ENCODE results near the gene VPS36.
A peak's percentile ranks its signal among the peaks of the same experiment; 100 is the strongest.

Gene VPS36

GRCh38 chr13:52459668-52460067, 9.2 kb upstream of the VPS36 start:
- Histone ChIP-seq H3K9ac (ENCODE audit: low read length in 5 of 5) (no peak overlapping the region), H3K36me3 (ENCODE audit: control insufficient read depth in 5 of 5, insufficient read depth in 5 of 5, low read length in 5 of 5) (peaks cover 12 to 28% (median 17%) of the 10 kb centered on the region in 5 donors), H3K27ac (ENCODE audit: low read depth, low read length) (no peak overlapping the region), H3K4me3 (ENCODE audit: low read depth in 1 of 5, low read length in 5 of 5) (no peak overlapping the region), H3K27me3 (ENCODE audit: control insufficient read depth in 5 of 5, insufficient read depth in 4 of 5, low read length in 5 of 5) (no peaks in the 10 kb centered on the region), H3K4me1 (ENCODE audit: control insufficient read depth in 5 of 5, insufficient read depth in 5 of 5, low read length in 5 of 5) (peaks cover 0 to 15% (median 12%) of the 10 kb centered on the region in 5 donors), H3K9me3 (ENCODE audit: control insufficient read depth in 5 of 5, low read length in 5 of 5) (no peaks in the 10 kb centered on the region)

DNA sequence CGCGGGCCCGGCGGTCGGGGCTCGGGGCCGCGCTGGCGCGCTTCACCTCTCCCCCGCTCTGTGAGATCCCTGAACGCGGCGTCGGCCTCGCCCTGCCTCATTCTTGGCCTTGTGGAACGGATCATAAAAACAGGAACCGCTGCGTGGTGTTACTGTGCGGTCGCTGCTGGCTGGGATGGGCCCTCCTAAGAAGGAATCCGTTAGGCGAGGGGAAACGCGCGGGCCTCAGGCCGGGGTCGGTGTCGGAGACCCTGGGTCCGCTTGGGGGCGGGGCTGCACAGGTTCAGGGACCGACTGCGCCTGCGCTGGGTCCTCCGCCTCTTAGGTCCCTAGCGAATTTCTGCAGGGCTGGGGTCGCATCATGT, 5.2 kb upstream of the VPS36 start:
- Histone ChIP-seq H3K9me3 (ENCODE audit: control insufficient read depth in 5 of 5, low read length in 5 of 5) (no peaks in the 10 kb centered on the region), H3K27me3 (ENCODE audit: control insufficient read depth in 5 of 5, insufficient read depth in 4 of 5, low read length in 5 of 5) (no peaks in the 10 kb centered on the region), H3K4me3 (ENCODE audit: low read depth in 1 of 5, low read length in 5 of 5) (peak overlapping the region; percentile 75 to 93 (median 91)), H3K27ac (ENCODE audit: low read depth, low read length) (peak overlapping the region; percentile 76), H3K4me1 (ENCODE audit: control insufficient read depth in 5 of 5, insufficient read depth in 5 of 5, low read length in 5 of 5) (peaks cover 1 to 24% (median 21%) of the 10 kb centered on the region in 5 donors), H3K9ac (ENCODE audit: low read length in 5 of 5) (peak overlapping the region in 4 of 5 donors; percentile 67 to 83 (median 81)), H3K36me3 (ENCODE audit: control insufficient read depth in 5 of 5, insufficient read depth in 5 of 5, low read length in 5 of 5) (peaks cover 0 to under 1% (median 0%) of the 10 kb centered on the region in 5 donors)

DNA sequence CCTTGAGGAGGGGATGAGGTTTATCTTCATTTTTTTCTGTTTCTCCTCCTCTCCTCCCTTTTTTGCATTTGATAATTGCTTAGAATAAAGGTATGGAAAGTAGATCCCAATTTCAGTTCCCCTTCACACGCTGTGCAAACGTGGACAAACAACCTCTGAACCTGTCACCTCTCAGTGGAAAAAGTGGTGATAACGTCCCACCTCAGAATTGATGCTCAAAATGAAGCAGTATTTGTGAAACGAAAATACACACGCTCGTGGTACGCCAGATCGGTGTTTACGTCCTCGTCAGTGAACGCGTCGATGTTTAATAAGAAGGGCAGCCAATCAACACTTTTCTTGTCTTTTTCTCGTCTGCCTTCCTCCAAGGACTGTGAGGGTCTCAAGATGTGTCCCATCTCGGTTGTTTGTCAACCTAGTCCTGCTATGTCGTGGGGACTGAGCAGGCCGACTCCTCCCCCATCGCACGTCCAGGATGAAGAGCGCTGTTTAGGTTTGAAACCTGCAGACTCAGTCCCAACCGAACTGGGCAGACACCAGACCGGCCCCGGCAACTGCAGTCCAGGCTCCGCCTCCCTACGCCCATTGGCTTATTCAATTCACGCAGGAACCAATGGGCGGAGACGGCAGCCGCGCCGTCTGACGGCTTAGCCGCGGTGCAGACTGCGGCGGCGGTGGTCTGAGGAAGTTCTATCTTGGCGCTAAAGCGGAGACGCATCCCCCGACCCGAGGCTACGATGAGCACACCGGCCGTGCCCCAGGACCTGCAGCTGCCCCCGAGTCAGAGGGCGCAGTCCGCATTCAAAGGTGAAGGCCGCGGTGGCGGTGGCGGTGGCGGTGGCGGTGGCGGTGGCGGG, 4.6 kb upstream of the VPS36 start, which contains the start of gene CKAP2:
TSS of gene CKAP2 (plus strand) at position 659 of the 857 bp plus-strand sequence. CDS start at position 738, 79 bp downstream.
- H3K9ac ChIP-seq (ENCODE audit: low read length in 5 of 5): peak within 1 kb of the TSS in 4 of 5 donors; percentile 67 to 83 (median 81)
- H3K36me3 ChIP-seq (ENCODE audit: control insufficient read depth in 5 of 5, insufficient read depth in 5 of 5, low read length in 5 of 5): no peaks in the 10 kb centered on the region
- no peaks in the 10 kb centered on the region for H3K9me3 ChIP-seq (ENCODE audit: control insufficient read depth in 5 of 5, low read length in 5 of 5)
- peak within 1 kb of the TSS; percentile 83 to 95 (median 93) for H3K4me3 ChIP-seq (ENCODE audit: low read depth in 1 of 5, low read length in 5 of 5)
- H3K27me3 ChIP-seq (ENCODE audit: control insufficient read depth in 5 of 5, insufficient read depth in 4 of 5, low read length in 5 of 5): no peaks in the 10 kb centered on the region
- peaks cover 2 to 24% (median 21%) of the 10 kb centered on the region in 5 donors for H3K4me1 ChIP-seq (ENCODE audit: control insufficient read depth in 5 of 5, insufficient read depth in 5 of 5, low read length in 5 of 5)
- H3K27ac ChIP-seq (ENCODE audit: low read depth, low read length): peak within 1 kb of the TSS; percentile 76

DNA sequence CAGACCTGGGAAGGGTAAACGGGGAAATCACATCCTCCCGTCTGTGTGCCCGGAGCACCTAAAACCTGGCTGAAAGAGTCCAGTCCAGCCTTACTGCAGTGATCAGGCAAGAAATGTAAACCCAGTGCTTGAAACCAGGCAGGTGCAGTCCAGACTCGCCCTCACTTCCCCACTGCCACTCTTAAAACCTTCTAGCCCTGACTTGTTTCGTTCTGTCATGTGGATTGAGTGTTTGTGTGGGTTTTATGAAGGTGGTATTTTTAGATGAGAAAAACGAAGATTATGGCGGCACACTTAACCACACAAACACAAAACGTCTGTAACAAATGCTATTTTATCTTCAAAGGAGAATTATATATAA, 4.0 kb upstream of the VPS36 start:
- Histone ChIP-seq H3K27ac (ENCODE audit: low read depth, low read length) (peak overlapping the region; percentile 76), H3K27me3 (ENCODE audit: control insufficient read depth in 5 of 5, insufficient read depth in 4 of 5, low read length in 5 of 5) (no peaks in the 10 kb centered on the region), H3K9ac (ENCODE audit: low read length in 5 of 5) (peak overlapping the region in 3 of 5 donors; percentile 12 to 83 (median 67)), H3K4me3 (ENCODE audit: low read depth in 1 of 5, low read length in 5 of 5) (peak overlapping the region; percentile 83 to 95 (median 93)), H3K4me1 (ENCODE audit: control insufficient read depth in 5 of 5, insufficient read depth in 5 of 5, low read length in 5 of 5) (peaks cover 2 to 28% (median 21%) of the 10 kb centered on the region in 5 donors), H3K36me3 (ENCODE audit: control insufficient read depth in 5 of 5, insufficient read depth in 5 of 5, low read length in 5 of 5) (no peaks in the 10 kb centered on the region), H3K9me3 (ENCODE audit: control insufficient read depth in 5 of 5, low read length in 5 of 5) (no peaks in the 10 kb centered on the region)

GRCh38 chr13:52452470-52452869, 2.0 kb upstream of the VPS36 start:
- no peaks in the 10 kb centered on the region for H3K9me3 ChIP-seq (ENCODE audit: control insufficient read depth in 5 of 5, low read length in 5 of 5)
- H3K27me3 ChIP-seq (ENCODE audit: control insufficient read depth in 5 of 5, insufficient read depth in 4 of 5, low read length in 5 of 5): no peaks in the 10 kb centered on the region
- no peaks in the 10 kb centered on the region for H3K36me3 ChIP-seq (ENCODE audit: control insufficient read depth in 5 of 5, insufficient read depth in 5 of 5, low read length in 5 of 5)
- no peak overlapping the region for H3K27ac ChIP-seq (ENCODE audit: low read depth, low read length)
- no peak overlapping the region for H3K4me3 ChIP-seq (ENCODE audit: low read depth in 1 of 5, low read length in 5 of 5)
- H3K4me1 ChIP-seq (ENCODE audit: control insufficient read depth in 5 of 5, insufficient read depth in 5 of 5, low read length in 5 of 5): peaks cover 5 to 46% (median 36%) of the 10 kb centered on the region in 5 donors
- no peak overlapping the region for H3K9ac ChIP-seq (ENCODE audit: low read length in 5 of 5)

- Histone ChIP-seq H3K9ac (ENCODE audit: low read length in 5 of 5) (peak overlapping the region in 1 of 5 donors; percentile 41), H3K4me1 (ENCODE audit: control insufficient read depth in 5 of 5, insufficient read depth in 5 of 5, low read length in 5 of 5) (peaks cover 5 to 46% (median 34%) of the 10 kb centered on the region in 5 donors), H3K4me3 (ENCODE audit: low read depth in 1 of 5, low read length in 5 of 5) (no peak overlapping the region), H3K27ac (ENCODE audit: low read depth, low read length) (no peak overlapping the region), H3K9me3 (ENCODE audit: control insufficient read depth in 5 of 5, low read length in 5 of 5) (no peaks in the 10 kb centered on the region), H3K36me3 (ENCODE audit: control insufficient read depth in 5 of 5, insufficient read depth in 5 of 5, low read length in 5 of 5) (no peaks in the 10 kb centered on the region), H3K27me3 (ENCODE audit: control insufficient read depth in 5 of 5, insufficient read depth in 4 of 5, low read length in 5 of 5) (no peaks in the 10 kb centered on the region)
These were observed 836 bp upstream of the VPS36 start for GRCh38 chr13:52451135-52451804.

GRCh38 chr13:52450793-52451116, 321 bp upstream of the VPS36 start:
- peak overlapping the region in 2 of 5 donors; percentile 41 to 84 for H3K9ac ChIP-seq (ENCODE audit: low read length in 5 of 5)
- H3K27me3 ChIP-seq (ENCODE audit: control insufficient read depth in 5 of 5, insufficient read depth in 4 of 5, low read length in 5 of 5): no peaks in the 10 kb centered on the region
- peaks cover 5 to 41% (median 29%) of the 10 kb centered on the region in 5 donors for H3K4me1 ChIP-seq (ENCODE audit: control insufficient read depth in 5 of 5, insufficient read depth in 5 of 5, low read length in 5 of 5)
- peak overlapping the region; percentile 87 for H3K27ac ChIP-seq (ENCODE audit: low read depth, low read length)
- no peaks in the 10 kb centered on the region for H3K36me3 ChIP-seq (ENCODE audit: control insufficient read depth in 5 of 5, insufficient read depth in 5 of 5, low read length in 5 of 5)
- H3K4me3 ChIP-seq (ENCODE audit: low read depth in 1 of 5, low read length in 5 of 5): peak overlapping the region in 3 of 5 donors; percentile 50 to 91 (median 74)
- no peaks in the 10 kb centered on the region for H3K9me3 ChIP-seq (ENCODE audit: control insufficient read depth in 5 of 5, low read length in 5 of 5)

GRCh38 chr13:52449331-52450011, 963 bp downstream of the VPS36 start:
- peaks cover 5 to 35% (median 22%) of the 10 kb centered on the region in 5 donors for H3K4me1 ChIP-seq (ENCODE audit: control insufficient read depth in 5 of 5, insufficient read depth in 5 of 5, low read length in 5 of 5)
- H3K9ac ChIP-seq (ENCODE audit: low read length in 5 of 5): peak overlapping the region; percentile 53 to 91 (median 84)
- peak overlapping the region; percentile 74 to 91 (median 81) for H3K4me3 ChIP-seq (ENCODE audit: low read depth in 1 of 5, low read length in 5 of 5)
- H3K36me3 ChIP-seq (ENCODE audit: control insufficient read depth in 5 of 5, insufficient read depth in 5 of 5, low read length in 5 of 5): peaks cover 0 to 3% (median 0%) of the 10 kb centered on the region in 5 donors
- peak overlapping the region; percentile 87 for H3K27ac ChIP-seq (ENCODE audit: low read depth, low read length)
- no peaks in the 10 kb centered on the region for H3K9me3 ChIP-seq (ENCODE audit: control insufficient read depth in 5 of 5, low read length in 5 of 5)
- no peaks in the 10 kb centered on the region for H3K27me3 ChIP-seq (ENCODE audit: control insufficient read depth in 5 of 5, insufficient read depth in 4 of 5, low read length in 5 of 5)

GRCh38 chr13:52447815-52448552, 2.5 kb downstream of the VPS36 start:
- Histone ChIP-seq H3K9ac (ENCODE audit: low read length in 5 of 5) (peak overlapping the region in 1 of 5 donors; percentile 4), H3K4me3 (ENCODE audit: low read depth in 1 of 5, low read length in 5 of 5) (no peak overlapping the region), H3K36me3 (ENCODE audit: control insufficient read depth in 5 of 5, insufficient read depth in 5 of 5, low read length in 5 of 5) (peaks cover 0 to 3% (median 0%) of the 10 kb centered on the region in 5 donors), H3K4me1 (ENCODE audit: control insufficient read depth in 5 of 5, insufficient read depth in 5 of 5, low read length in 5 of 5) (peaks cover 5 to 32% (median 20%) of the 10 kb centered on the region in 5 donors), H3K9me3 (ENCODE audit: control insufficient read depth in 5 of 5, low read length in 5 of 5) (no peaks in the 10 kb centered on the region), H3K27me3 (ENCODE audit: control insufficient read depth in 5 of 5, insufficient read depth in 4 of 5, low read length in 5 of 5) (no peaks in the 10 kb centered on the region), H3K27ac (ENCODE audit: low read depth, low read length) (peak overlapping the region; percentile 5)
